HL-60 (cell line): ENCODE data around the gene ZNF709.
A peak's percentile ranks its signal among the peaks of the same experiment; 100 is the strongest.
"Not testable (repeated sequence)": the region's sequence is repeated elsewhere in the genome, so short reads cannot be mapped to it uniquely, and the experiment has no call there.

Source experiments
- DNase-seq, 2 experiments: peaks; one replicate each; pipeline ENCODE4 v3.0.0-alpha.2; 2010 to 2020; ENCODE audit warnings: low read depth in 1 of 2, low spot score in 1 of 2
- H3K27ac ChIP-seq: fragments of 250-450 bp; sonication (Bioruptor Pico); replicated peaks from 2 replicates; pipeline ENCODE4 v1.5.1; 2020; ENCODE audit warnings: mild to moderate bottlenecking, moderate library complexity
- H3K27me3 ChIP-seq: fragments of 250-450 bp; sonication (Bioruptor Pico); 2 replicates; pipeline ENCODE4 v1.5.1; 2021; ENCODE audit warnings: mild to moderate bottlenecking, moderate library complexity; ENCODE audit not compliant: insufficient read depth, poor library complexity, severe bottlenecking
- H3K4me3 ChIP-seq: replicated peaks from 2 replicates; pipeline ENCODE4 v1.5.1; 2011; ENCODE audit warnings: mild to moderate bottlenecking, control low read depth, low read length; ENCODE audit not compliant: insufficient read depth
- CTCF ChIP-seq: IDR thresholded peaks from one replicate; pipeline ENCODE4 v1.5.1; 2011; ENCODE audit warnings: low read length, control low read depth, inconsistent platforms; ENCODE audit not compliant: insufficient read depth
- GABPA ChIP-seq: IDR thresholded peaks from 2 replicates; pipeline ENCODE4 v1.6.1; 2012; ENCODE audit warnings: low read depth
- POLR2AphosphoS5 ChIP-seq: IDR thresholded peaks from 2 replicates; pipeline ENCODE4 v1.6.1; 2012; ENCODE audit warnings: low read depth
- REST ChIP-seq: IDR thresholded peaks from 2 replicates; pipeline ENCODE4 v1.6.1; 2012; ENCODE audit warnings: low read depth; ENCODE audit not compliant: insufficient replicate concordance
- SPI1 ChIP-seq: IDR thresholded peaks from 2 replicates; pipeline ENCODE4 v1.6.1; 2012; ENCODE audit warnings: low read depth, mild to moderate bottlenecking, borderline replicate concordance

Gene ZNF709

GRCh38 chr19:12425236-12425887 is 59.3 kb downstream of the ZNF709 start:
- DNase-seq, result peak in 1 of 2 experiments; percentile 7
- Histone ChIP-seq H3K27ac (peak overlapping the region; percentile 52), H3K27me3 (no peaks in the 10 kb centered on the region), H3K4me3 (no peak overlapping the region)
- TF ChIP-seq REST, result no peak
- TF ChIP-seq SPI1, result no peak
- no peak for TF ChIP-seq GABPA
- no peak for TF ChIP-seq CTCF
- TF ChIP-seq POLR2AphosphoS5, result no peak

GRCh38 chr19:12417273-12417672 is 67.3 kb downstream of the ZNF709 start:
- not testable (repeated sequence) for H3K27me3 ChIP-seq, DNase-seq, H3K4me3 ChIP-seq

GRCh38 chr19:12411893-12412292 is 72.7 kb downstream of the ZNF709 start:
- Histone ChIP-seq H3K27me3 (no peaks in the 10 kb centered on the region), H3K4me3 (no peak overlapping the region), H3K27ac (no peak overlapping the region)
- TF ChIP-seq GABPA (no peak), CTCF (no peak), POLR2AphosphoS5 (no peak), SPI1 (no peak), REST (no peak)
- DNase-seq, result peak in 1 of 2 experiments; percentile 10

More at GRCh38 chr19:12417273-12417672, 67.3 kb downstream of the ZNF709 start:
- H3K27ac ChIP-seq, result not testable (repeated sequence)
